HCT116 (cell line): ENCODE data around the gene RNASET2. TPM values are rescaled to one million over a fixed set of nuclear protein-coding genes. Genes with fewer than 3 reads are reported as not detected.

Experiments
- ATAC-seq: fragments of 200-7000 bp; cut with Tn5 transposase; 2 replicates; pipeline ENCODE4 v1.9.1; 2020; ENCODE audit warnings: mild to moderate bottlenecking, moderate library complexity
- BruUV-seq: library from RNA; stranded (reverse); fragments of 400-500 nt; replicated peaks from 2 replicates; lab custom pipeline; 2021; lab: Mats Ljungman, UMichigan
- CTCF ChIA-PET: fragments of 300-600 bp; sonication (Branson Sonifier 250); formaldehyde crosslinking; loops from one replicate; lab custom pipeline; 2021; ENCODE audit warnings: antibody characterized with exemption; lab: Charles Lee
- POLR2A ChIA-PET: fragments of 300-600, 350-600 bp; sonication (Branson Sonifier 250); formaldehyde crosslinking; loops from one replicate; lab custom pipeline; 2021; ENCODE audit warnings: antibody characterized with exemption; lab: Charles Lee
- RAD21 ChIA-PET, 2 experiments: fragments of 300-600 bp; sonication (Branson Sonifier 250); formaldehyde crosslinking; loops; one replicate each; lab custom pipeline; 2023; ENCODE audit warnings: low total read pairs in 2 of 2; ENCODE audit not compliant: uncharacterized antibody in 2 of 2, unreplicated experiment in 2 of 2, low non-redundant PET in 1 of 2; lab: Charles Lee
- DNase-seq: peaks from one replicate; pipeline ENCODE4 v3.0.0-alpha.2; 2010; ENCODE audit warnings: low read depth, low spot score
- H2AFZ ChIP-seq: fragments of 200-600 bp; shearing (Covaris generic), sonication (generic); 2 replicates; pipeline ENCODE4 v1.6.1; 2017; ENCODE audit warnings: low read depth, mixed run types, mixed read lengths, antibody characterized with exemption, low read length; ENCODE audit not compliant: poor library complexity, severe bottlenecking
- H3K27ac ChIP-seq: 2 replicates; pipeline ENCODE4 v1.5.1; 2012; ENCODE audit warnings: low read depth, low read length
- H3K27me3 ChIP-seq: fragments of 200-600 bp; sonication (generic); 2 replicates; pipeline ENCODE4 v1.6.1; 2016; ENCODE audit warnings: mixed run types, low read length, mixed read lengths; ENCODE audit not compliant: insufficient read depth
- H3K36me3 ChIP-seq, 2 experiments: fragments of 200-500 bp in 1 of 2; fragments of 200-600 bp in 1 of 2; sonication (Bioruptor generic) in 1 of 2; sonication (generic) in 1 of 2; 2 replicates each; pipeline versions ENCODE4 v1.5.1 to v1.6.1; 2014 to 2016; ENCODE audit warnings: low read length in 2 of 2, inconsistent platforms in 1 of 2, mixed read lengths in 1 of 2, mixed run types in 1 of 2; ENCODE audit not compliant: insufficient read depth in 2 of 2, control insufficient read depth in 1 of 2
- H3K4me1 ChIP-seq, 2 experiments: fragments of 200-600 bp in 1 of 2; sonication (generic) in 1 of 2; 2 replicates each; pipeline versions ENCODE4 v1.5.1 to v1.6.1; 2012 to 2017; ENCODE audit warnings: low read length in 2 of 2, inconsistent platforms in 1 of 2, mild to moderate bottlenecking in 1 of 2, mixed read lengths in 1 of 2, mixed run types in 1 of 2, moderate library complexity in 1 of 2; ENCODE audit not compliant: insufficient read depth in 2 of 2, control insufficient read depth in 1 of 2
- H3K4me2 ChIP-seq: fragments of 200-600 bp; sonication (generic); 2 replicates; pipeline ENCODE4 v1.6.1; 2017; ENCODE audit warnings: mixed run types, low read length, mixed read lengths
- H3K4me3 ChIP-seq, 2 experiments: fragments of 200-600 bp in 1 of 2; sonication (generic) in 1 of 2; replicated peaks in 1 of 2; 2 replicates each; pipeline ENCODE4 v1.5.1; 2011 to 2016; ENCODE audit warnings: low read length in 2 of 2, control low read depth in 1 of 2, low read depth in 1 of 2, mild to moderate bottlenecking in 1 of 2, mixed read lengths in 1 of 2, mixed run types in 1 of 2
- H3K79me2 ChIP-seq: fragments of 200-600 bp; sonication (generic); 2 replicates; pipeline ENCODE4 v1.6.1; 2017; ENCODE audit warnings: mild to moderate bottlenecking, mixed run types, low read length, moderate library complexity, mixed read lengths; ENCODE audit not compliant: insufficient read depth
- H3K9ac ChIP-seq: fragments of 200-600 bp; sonication (generic); 2 replicates; pipeline ENCODE4 v1.6.1; 2016; ENCODE audit warnings: low read length, mixed read lengths
- H3K9me2 ChIP-seq: fragments of 200-600 bp; sonication (generic), shearing (Covaris generic); 2 replicates; pipeline ENCODE4 v1.6.1; 2017; ENCODE audit warnings: mixed run types, mild to moderate bottlenecking, moderate library complexity; ENCODE audit not compliant: insufficient read depth
- H3K9me3 ChIP-seq, 2 experiments: fragments of 200-500 bp in 1 of 2; fragments of 200-600 bp in 1 of 2; sonication (Bioruptor generic) in 1 of 2; sonication (generic) in 1 of 2; 2 replicates each; pipeline ENCODE4 v1.6.1; 2014 to 2017; ENCODE audit warnings: low read length in 2 of 2, mixed read lengths in 2 of 2, inconsistent platforms in 1 of 2, low read depth in 1 of 2, mild to moderate bottlenecking in 1 of 2, mixed run types in 1 of 2, moderate library complexity in 1 of 2; ENCODE audit not compliant: control insufficient read depth in 1 of 2, insufficient read depth in 1 of 2
- H4K20me1 ChIP-seq: fragments of 200-600 bp; sonication (generic), shearing (Covaris generic); 2 replicates; pipeline ENCODE4 v1.6.1; 2017; ENCODE audit warnings: mixed run types, mild to moderate bottlenecking, moderate library complexity; ENCODE audit not compliant: insufficient read depth
- CEBPB ChIP-seq: IDR thresholded peaks from 2 replicates; pipeline ENCODE4 v1.6.1; 2012; ENCODE audit warnings: low read depth
- EGR1 ChIP-seq: IDR thresholded peaks from 2 replicates; pipeline ENCODE4 v1.6.1; 2012; ENCODE audit warnings: low read depth
- ELF1 ChIP-seq: IDR thresholded peaks from 2 replicates; pipeline ENCODE4 v1.6.1; 2012; ENCODE audit warnings: low read depth, borderline replicate concordance
- EZH2phosphoT487 ChIP-seq: fragments of 200-600 bp; IDR thresholded peaks from 2 replicates; pipeline ENCODE4 v1.6.1; 2018; ENCODE audit warnings: antibody characterized with exemption, borderline replicate concordance
- POLR2AphosphoS5 ChIP-seq: IDR thresholded peaks from 2 replicates; pipeline ENCODE4 v1.6.1; 2011; ENCODE audit warnings: mild to moderate bottlenecking, low read depth, low read length, moderate library complexity
- RAD21 ChIP-seq: IDR thresholded peaks from 2 replicates; pipeline ENCODE4 v1.6.1; 2012; ENCODE audit warnings: low read depth, mild to moderate bottlenecking
- SIN3A ChIP-seq: IDR thresholded peaks from 2 replicates; pipeline ENCODE4 v1.6.1; 2012; ENCODE audit warnings: low read depth
- SP1 ChIP-seq: IDR thresholded peaks from 2 replicates; pipeline ENCODE4 v1.6.1; 2012; ENCODE audit warnings: low read depth
- TCF7L2 ChIP-seq: IDR thresholded peaks from 2 replicates; pipeline ENCODE4 v1.7.0; 2011; ENCODE audit warnings: borderline replicate concordance, inconsistent platforms; ENCODE audit not compliant: insufficient read depth, insufficient read length; ENCODE audit errors: extremely low read depth
- intact Hi-C: fragments of 100-400 bp; cut with micrococcal nuclease; formaldehyde crosslinking; loops from 2 replicates; pipeline ENCODE4 v1.10.0; 2022
- total RNA-seq: library from RNA; stranded (reverse); gene quantifications from one replicate; pipeline ENCODE4 v1.2.1, GENCODE V29; 2021; ENCODE audit not compliant: unreplicated experiment
- TF ChIP-seq, protein P1 (sequence below): IDR thresholded peaks from 2 replicates; pipeline ENCODE4 v1.6.1; 2012; ENCODE audit warnings: low read depth
- TF ChIP-seq, protein P2 (sequence below), 3 experiments: fragments of 200-600 bp in 1 of 3; sonication (generic) in 1 of 3; IDR thresholded peaks in 2 of 3; conservative IDR thresholded peaks in 1 of 3; 2 replicates each; pipeline ENCODE4 v1.5.1; 2012 to 2017; ENCODE audit warnings: low read depth in 2 of 3, low read length in 2 of 3, antibody characterized with exemption in 1 of 3, borderline replicate concordance in 1 of 3, control low read depth in 1 of 3, mild to moderate bottlenecking in 1 of 3, mixed read lengths in 1 of 3, mixed run types in 1 of 3, moderate library complexity in 1 of 3; ENCODE audit not compliant: insufficient read depth in 1 of 3
- TF ChIP-seq, protein P3 (sequence below): IDR thresholded peaks from 2 replicates; pipeline ENCODE4 v1.6.1; 2012

The RNASET2 gene
- total RNA-seq, 1 experiment from 2014 or later: 32.8 TPM

DNA sequence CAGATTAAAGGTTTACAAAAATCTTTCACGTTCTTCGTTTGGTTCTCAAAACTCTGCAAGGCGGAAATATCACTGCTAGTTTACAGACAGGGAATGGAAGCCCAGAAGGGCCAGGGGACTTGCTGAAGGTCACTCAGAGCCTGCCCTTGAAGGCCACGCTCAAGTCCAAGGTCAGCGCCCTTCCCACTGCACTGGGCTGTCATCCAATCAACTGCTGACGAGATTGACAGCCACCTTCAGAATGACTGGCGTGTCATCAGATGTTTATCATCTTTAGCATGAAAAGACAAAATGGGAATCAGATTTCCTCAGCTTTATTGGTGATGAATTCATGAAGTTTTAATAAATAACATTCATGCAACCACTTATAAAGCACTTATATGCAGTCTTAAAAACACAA is 16.5 kb downstream of the RNASET2 start:
- DNase-seq: no peak
- H3K4me3 ChIP-seq: no peak overlapping the region
- no peaks in the 10 kb centered on the region for H3K9me3 ChIP-seq
- ChIA-PET CTCF (no interaction called here), RAD21 (no interaction called here), POLR2A (no interaction called here)
- H3K9me2 ChIP-seq: no peaks in the 10 kb centered on the region
- H3K4me1 ChIP-seq: peaks cover 10 to 19% of the 10 kb centered on the region in 2 experiments
- H3K9ac ChIP-seq: no peak overlapping the region
- H3K79me2 ChIP-seq: no peaks in the 10 kb centered on the region
- no TSS peak for BruUV-seq
- H2AFZ ChIP-seq: no peak overlapping the region
- H3K4me2 ChIP-seq: no peak overlapping the region
- TF ChIP-seq, protein P1, sequence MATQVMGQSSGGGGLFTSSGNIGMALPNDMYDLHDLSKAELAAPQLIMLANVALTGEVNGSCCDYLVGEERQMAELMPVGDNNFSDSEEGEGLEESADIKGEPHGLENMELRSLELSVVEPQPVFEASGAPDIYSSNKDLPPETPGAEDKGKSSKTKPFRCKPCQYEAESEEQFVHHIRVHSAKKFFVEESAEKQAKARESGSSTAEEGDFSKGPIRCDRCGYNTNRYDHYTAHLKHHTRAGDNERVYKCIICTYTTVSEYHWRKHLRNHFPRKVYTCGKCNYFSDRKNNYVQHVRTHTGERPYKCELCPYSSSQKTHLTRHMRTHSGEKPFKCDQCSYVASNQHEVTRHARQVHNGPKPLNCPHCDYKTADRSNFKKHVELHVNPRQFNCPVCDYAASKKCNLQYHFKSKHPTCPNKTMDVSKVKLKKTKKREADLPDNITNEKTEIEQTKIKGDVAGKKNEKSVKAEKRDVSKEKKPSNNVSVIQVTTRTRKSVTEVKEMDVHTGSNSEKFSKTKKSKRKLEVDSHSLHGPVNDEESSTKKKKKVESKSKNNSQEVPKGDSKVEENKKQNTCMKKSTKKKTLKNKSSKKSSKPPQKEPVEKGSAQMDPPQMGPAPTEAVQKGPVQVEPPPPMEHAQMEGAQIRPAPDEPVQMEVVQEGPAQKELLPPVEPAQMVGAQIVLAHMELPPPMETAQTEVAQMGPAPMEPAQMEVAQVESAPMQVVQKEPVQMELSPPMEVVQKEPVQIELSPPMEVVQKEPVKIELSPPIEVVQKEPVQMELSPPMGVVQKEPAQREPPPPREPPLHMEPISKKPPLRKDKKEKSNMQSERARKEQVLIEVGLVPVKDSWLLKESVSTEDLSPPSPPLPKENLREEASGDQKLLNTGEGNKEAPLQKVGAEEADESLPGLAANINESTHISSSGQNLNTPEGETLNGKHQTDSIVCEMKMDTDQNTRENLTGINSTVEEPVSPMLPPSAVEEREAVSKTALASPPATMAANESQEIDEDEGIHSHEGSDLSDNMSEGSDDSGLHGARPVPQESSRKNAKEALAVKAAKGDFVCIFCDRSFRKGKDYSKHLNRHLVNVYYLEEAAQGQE: no peak
- TF ChIP-seq EGR1 (no peak), POLR2AphosphoS5 (no peak), ELF1 (no peak), SIN3A (no peak), RAD21 (no peak), CEBPB (no peak), EZH2phosphoT487 (no peak), SP1 (no peak), TCF7L2 (no peak)
- TF ChIP-seq, protein P2, sequence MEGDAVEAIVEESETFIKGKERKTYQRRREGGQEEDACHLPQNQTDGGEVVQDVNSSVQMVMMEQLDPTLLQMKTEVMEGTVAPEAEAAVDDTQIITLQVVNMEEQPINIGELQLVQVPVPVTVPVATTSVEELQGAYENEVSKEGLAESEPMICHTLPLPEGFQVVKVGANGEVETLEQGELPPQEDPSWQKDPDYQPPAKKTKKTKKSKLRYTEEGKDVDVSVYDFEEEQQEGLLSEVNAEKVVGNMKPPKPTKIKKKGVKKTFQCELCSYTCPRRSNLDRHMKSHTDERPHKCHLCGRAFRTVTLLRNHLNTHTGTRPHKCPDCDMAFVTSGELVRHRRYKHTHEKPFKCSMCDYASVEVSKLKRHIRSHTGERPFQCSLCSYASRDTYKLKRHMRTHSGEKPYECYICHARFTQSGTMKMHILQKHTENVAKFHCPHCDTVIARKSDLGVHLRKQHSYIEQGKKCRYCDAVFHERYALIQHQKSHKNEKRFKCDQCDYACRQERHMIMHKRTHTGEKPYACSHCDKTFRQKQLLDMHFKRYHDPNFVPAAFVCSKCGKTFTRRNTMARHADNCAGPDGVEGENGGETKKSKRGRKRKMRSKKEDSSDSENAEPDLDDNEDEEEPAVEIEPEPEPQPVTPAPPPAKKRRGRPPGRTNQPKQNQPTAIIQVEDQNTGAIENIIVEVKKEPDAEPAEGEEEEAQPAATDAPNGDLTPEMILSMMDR (IDR thresholded peaks at IDR 0.05 in 2 of 3, conservative IDR thresholded peaks at IDR 0.05 in 1 of 3; ENCODE audit: borderline replicate concordance in 1 of 3, insufficient read depth in 1 of 3, low read depth in 2 of 3, low read length in 2 of 3): no peak
- TF ChIP-seq, protein P3, sequence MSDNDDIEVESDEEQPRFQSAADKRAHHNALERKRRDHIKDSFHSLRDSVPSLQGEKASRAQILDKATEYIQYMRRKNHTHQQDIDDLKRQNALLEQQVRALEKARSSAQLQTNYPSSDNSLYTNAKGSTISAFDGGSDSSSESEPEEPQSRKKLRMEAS: no peak
- no peak overlapping the region; the same call in 1 of the 2 replicates for H3K27ac ChIP-seq
- H4K20me1 ChIP-seq: no peaks in the 10 kb centered on the region
- intact Hi-C loops: no loop called here
- H3K36me3 ChIP-seq: no peaks in the 10 kb centered on the region
- H3K27me3 ChIP-seq: no peaks in the 10 kb centered on the region
- no peak for ATAC-seq
